ENCODE measurements around the gene LLGL2. TPM values are rescaled to one million over a fixed set of nuclear protein-coding genes. Genes with fewer than 3 reads are reported as not detected.

LLGL2 gene
- total and polyA plus RNA-seq, 2 donors (not counting 1 experiment from before 2014, with no cell fraction given) = 0.03 to 0.33 TPM

GRCh38 chr17:75614006-75614405 lies 88.5 kb downstream of the LLGL2 start:
- Histone ChIP-seq H3K9ac (ENCODE audit: insufficient read depth, low read length) (no peak overlapping the region), H3K27me3 (ENCODE audit: control insufficient read depth, insufficient read depth, low read length) (no peaks in the 10 kb centered on the region), H3K4me1 (ENCODE audit: control insufficient read depth, extremely low read depth, insufficient read depth, low read length) (no peaks in the 10 kb centered on the region), H3K4me3 (replicated peaks in 1 of 4; ENCODE audit: control extremely low read depth in 1 of 4, insufficient read depth in 1 of 4, low read depth in 3 of 4, low read length in 4 of 4) (no peak overlapping the region), H2AFZ (ENCODE audit: low read length) (no peak overlapping the region), H3K4me2 (ENCODE audit: extremely low read depth, insufficient read depth, low read length) (no peak overlapping the region), H3K9me3 (ENCODE audit: control insufficient read depth, insufficient read depth, low read depth, low read length) (no peaks in the 10 kb centered on the region), H3K36me3 (ENCODE audit: control insufficient read depth, insufficient read depth, low read length) (no peaks in the 10 kb centered on the region), H3K79me2 (ENCODE audit: control insufficient read depth, insufficient read depth, low read length) (no peaks in the 10 kb centered on the region), H3K27ac (ENCODE audit: insufficient read depth, low read length) (no peak overlapping the region), H4K20me1 (ENCODE audit: control insufficient read depth, extremely low read depth, insufficient read depth, low read length) (no peaks in the 10 kb centered on the region)
- TF ChIP-seq CTCF (conservative IDR thresholded peaks at IDR 0.05 in 1 of 2, IDR thresholded peaks at IDR 0.05 in 1 of 2; ENCODE audit: low read depth in 1 of 2, low read length in 2 of 2) (no peak), EZH2 (IDR thresholded peaks at IDR 0.05; ENCODE audit: low read length, missing control alignments) (no peak)
- no peak for DNase-seq (ENCODE audit: low read depth in 2 of 2)

- no peak overlapping the region for H3K4me3 ChIP-seq (replicated peaks in 1 of 4; ENCODE audit: control extremely low read depth in 1 of 4, insufficient read depth in 1 of 4, low read depth in 3 of 4, low read length in 4 of 4)
- H3K4me2 ChIP-seq (ENCODE audit: extremely low read depth, insufficient read depth, low read length) = no peak overlapping the region
- no peaks in the 10 kb centered on the region for H4K20me1 ChIP-seq (ENCODE audit: control insufficient read depth, extremely low read depth, insufficient read depth, low read length)
- H3K4me1 ChIP-seq (ENCODE audit: control insufficient read depth, extremely low read depth, insufficient read depth, low read length) = no peaks in the 10 kb centered on the region
- no peaks in the 10 kb centered on the region for H3K9me3 ChIP-seq (ENCODE audit: control insufficient read depth, insufficient read depth, low read depth, low read length)
- no peaks in the 10 kb centered on the region for H3K79me2 ChIP-seq (ENCODE audit: control insufficient read depth, insufficient read depth, low read length)
- no peak overlapping the region for H2AFZ ChIP-seq (ENCODE audit: low read length)
- H3K36me3 ChIP-seq (ENCODE audit: control insufficient read depth, insufficient read depth, low read length) = no peaks in the 10 kb centered on the region
- no peak for DNase-seq (ENCODE audit: low read depth in 2 of 2)
- H3K27me3 ChIP-seq (ENCODE audit: control insufficient read depth, insufficient read depth, low read length) = no peaks in the 10 kb centered on the region
- TF ChIP-seq CTCF (conservative IDR thresholded peaks at IDR 0.05 in 1 of 2, IDR thresholded peaks at IDR 0.05 in 1 of 2; ENCODE audit: low read depth in 1 of 2, low read length in 2 of 2) = no peak
- TF ChIP-seq EZH2 (IDR thresholded peaks at IDR 0.05; ENCODE audit: low read length, missing control alignments) = no peak
- H3K9ac ChIP-seq (ENCODE audit: insufficient read depth, low read length) = no peak overlapping the region
- no peak overlapping the region for H3K27ac ChIP-seq (ENCODE audit: insufficient read depth, low read length)
Observed at GRCh38 chr17:75614556-75615270, 89.2 kb downstream of the LLGL2 start.

DNA sequence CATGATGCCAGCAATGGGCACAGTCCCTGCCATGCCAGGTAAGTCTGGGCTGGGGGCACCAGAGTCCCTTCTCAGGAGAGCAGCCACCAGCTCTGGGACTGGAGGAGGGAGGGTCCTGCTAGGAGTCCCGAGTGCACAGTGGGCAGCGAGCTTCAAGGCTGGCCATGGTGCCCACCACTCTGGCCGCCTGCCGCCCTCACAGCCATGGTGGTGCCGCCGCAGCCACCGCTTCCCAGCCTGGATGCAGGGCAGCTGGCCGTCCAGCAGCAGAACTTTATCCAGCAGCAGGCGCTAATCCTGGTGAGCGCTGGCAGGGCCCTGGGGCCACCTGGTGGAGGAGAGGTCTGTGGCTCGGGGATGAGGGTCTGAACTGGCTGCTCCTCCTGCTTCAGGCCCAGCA lies 89.8 kb downstream of the LLGL2 start:
- no peak for DNase-seq (ENCODE audit: low read depth in 2 of 2)
- no peaks in the 10 kb centered on the region for H3K79me2 ChIP-seq (ENCODE audit: control insufficient read depth, insufficient read depth, low read length)
- H3K4me2 ChIP-seq (ENCODE audit: extremely low read depth, insufficient read depth, low read length) = no peak overlapping the region
- H4K20me1 ChIP-seq (ENCODE audit: control insufficient read depth, extremely low read depth, insufficient read depth, low read length) = no peaks in the 10 kb centered on the region
- no peak for TF ChIP-seq CTCF (conservative IDR thresholded peaks at IDR 0.05 in 1 of 2, IDR thresholded peaks at IDR 0.05 in 1 of 2; ENCODE audit: low read depth in 1 of 2, low read length in 2 of 2)
- no peak for TF ChIP-seq EZH2 (IDR thresholded peaks at IDR 0.05; ENCODE audit: low read length, missing control alignments)
- no peaks in the 10 kb centered on the region for H3K36me3 ChIP-seq (ENCODE audit: control insufficient read depth, insufficient read depth, low read length)
- H3K27me3 ChIP-seq (ENCODE audit: control insufficient read depth, insufficient read depth, low read length) = no peaks in the 10 kb centered on the region
- no peak overlapping the region for H3K27ac ChIP-seq (ENCODE audit: insufficient read depth, low read length)
- H3K9me3 ChIP-seq (ENCODE audit: control insufficient read depth, insufficient read depth, low read depth, low read length) = no peaks in the 10 kb centered on the region
- H3K4me1 ChIP-seq (ENCODE audit: control insufficient read depth, extremely low read depth, insufficient read depth, low read length) = no peaks in the 10 kb centered on the region
- H2AFZ ChIP-seq (ENCODE audit: low read length) = no peak overlapping the region
- no peak overlapping the region for H3K9ac ChIP-seq (ENCODE audit: insufficient read depth, low read length)
- no peak overlapping the region for H3K4me3 ChIP-seq (replicated peaks in 1 of 4; ENCODE audit: control extremely low read depth in 1 of 4, insufficient read depth in 1 of 4, low read depth in 3 of 4, low read length in 4 of 4)
